CD1c-positive myeloid dendritic cell (primary cell): ENCODE results near the gene NDUFB10.

ENCODE experiments used
- DNase-seq: peaks from one replicate; pipeline ENCODE4 v3.0.0-alpha.2; 2016; ENCODE audit errors: extremely low spot score

NDUFB10 gene

DNA sequence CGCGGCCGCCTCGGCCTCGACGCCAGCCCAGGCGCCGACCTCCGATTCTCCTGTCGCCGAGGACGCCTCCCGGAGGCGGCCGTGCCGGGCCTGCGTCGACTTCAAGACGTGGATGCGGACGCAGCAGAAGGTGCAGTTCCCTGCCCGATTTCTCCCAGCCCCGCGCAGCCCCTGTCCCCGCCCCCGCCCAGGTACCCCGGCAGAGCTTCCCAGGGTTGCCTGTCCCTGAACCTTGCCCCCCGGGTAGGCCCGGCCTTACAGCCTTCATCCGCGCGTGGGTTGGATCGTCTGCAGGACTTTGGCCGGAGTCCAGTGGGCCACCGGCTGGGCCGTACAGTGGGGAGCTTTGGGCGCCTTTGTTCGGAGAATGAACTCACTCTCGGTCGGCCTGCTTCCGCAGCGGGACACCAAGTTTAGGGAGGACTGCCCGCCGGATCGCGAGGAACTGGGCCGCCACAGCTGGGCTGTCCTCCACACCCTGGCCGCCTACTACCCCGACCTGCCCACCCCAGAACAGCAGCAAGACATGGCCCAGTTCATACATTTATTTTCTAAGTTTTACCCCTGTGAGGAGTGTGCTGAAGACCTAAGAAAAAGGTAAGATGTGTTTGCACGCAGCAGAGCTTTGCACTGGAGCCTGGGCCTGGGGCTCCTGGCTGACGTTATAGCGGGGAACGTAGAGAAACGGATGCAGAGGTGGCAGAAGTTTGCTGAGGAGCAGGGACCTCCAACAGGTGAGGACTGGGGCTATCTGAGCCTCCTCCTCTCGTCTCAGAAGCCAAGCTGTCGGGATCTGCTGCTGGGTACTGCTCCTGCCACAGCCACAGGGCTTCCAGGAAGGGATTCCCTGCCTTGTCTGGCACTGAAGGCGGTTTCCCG lies 25.2 kb downstream of the NDUFB10 start:
- no peak for DNase-seq

DNA sequence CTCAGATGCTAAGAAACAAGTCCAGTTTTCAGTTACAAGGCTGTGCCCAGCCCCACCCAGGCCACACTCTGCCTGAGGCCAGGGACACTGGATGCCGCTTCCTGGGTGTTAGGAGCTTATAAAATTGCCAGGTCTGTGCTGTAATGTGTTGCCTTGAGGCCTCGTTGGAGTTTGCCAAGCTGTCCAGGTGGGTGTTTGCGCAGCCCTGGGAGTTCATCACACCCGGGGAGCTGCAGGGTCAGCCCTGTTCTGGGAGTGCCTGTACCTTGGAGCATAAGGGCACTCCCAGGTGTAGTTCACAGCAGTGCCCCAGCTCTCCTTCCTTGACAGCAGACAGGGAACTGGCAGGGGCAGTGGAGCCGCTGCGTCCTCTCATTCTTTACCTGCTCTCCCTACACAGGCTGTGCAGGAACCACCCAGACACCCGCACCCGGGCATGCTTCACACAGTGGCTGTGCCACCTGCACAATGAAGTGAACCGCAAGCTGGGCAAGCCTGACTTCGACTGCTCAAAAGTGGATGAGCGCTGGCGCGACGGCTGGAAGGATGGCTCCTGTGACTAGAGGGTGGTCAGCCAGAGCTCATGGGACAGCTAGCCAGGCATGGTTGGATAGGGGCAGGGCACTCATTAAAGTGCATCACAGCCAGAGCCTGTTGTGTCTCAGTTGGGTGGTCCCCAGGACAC lies 26.3 kb downstream of the NDUFB10 start:
- DNase-seq = no peak

DNA sequence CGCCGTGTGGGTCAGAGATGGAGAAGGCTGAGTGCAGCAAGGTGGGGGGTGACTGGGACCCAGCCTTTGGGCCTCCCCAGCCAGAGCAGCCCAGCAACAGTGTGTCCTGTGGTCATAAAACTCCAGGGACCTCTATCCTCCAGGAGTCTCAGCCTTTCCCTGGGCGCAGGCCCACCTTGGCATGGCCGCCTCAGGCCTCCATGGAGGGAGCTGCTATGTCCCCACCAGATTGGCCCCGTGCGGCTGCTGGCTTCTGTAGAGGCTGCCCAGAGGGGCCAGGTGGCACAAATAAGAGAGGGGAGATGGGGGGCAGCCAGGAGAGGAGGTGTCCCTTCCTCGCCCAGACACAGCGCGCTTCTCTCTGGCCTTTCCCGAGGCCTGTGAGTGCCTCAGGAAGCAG lies 27.9 kb downstream of the NDUFB10 start:
- DNase-seq = no peak

DNA sequence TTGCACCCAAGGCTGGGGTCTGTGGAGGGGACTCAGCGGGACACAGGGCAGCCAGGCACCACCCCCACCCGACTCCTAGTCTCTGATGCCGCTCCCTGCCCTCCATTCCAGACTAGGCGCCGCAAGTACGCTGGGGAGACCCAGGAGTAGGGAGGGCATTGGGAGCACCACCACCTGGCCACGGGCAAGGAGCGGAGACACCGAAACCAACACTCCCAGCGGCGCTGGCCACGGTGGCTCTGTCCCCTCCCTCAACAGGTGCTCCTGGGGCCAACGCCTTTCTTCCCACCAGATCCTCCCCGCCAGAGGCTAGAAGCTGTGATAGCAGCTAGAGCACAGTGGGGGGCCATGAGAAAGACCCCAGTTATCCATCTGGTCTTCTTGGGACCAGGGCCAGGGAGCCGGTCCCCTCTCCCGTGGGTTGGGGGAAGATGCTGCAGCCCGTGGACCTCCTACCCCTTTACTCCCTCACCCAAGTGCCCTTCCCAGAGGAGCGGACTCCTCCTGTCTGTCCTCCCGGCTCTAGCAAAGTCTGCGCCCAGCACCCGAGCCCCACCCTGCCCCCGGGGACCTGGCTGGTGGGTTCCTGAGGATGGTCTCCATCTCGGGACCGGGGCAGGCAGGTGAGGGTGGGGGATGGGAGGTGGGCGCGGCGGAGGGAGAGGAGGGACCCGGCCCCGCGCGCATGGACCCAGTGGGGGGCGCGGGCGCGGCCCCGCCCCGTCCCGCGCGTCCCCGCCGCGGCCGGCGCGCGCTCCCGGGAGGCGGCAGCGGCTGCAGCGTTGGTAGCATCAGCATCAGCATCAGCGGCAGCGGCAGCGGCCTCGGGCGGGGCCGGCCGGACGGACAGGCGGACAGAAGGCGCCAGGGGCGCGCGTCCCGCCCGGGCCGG lies 30.1 kb downstream of the NDUFB10 start, which contains the start of gene SYNGR3:
SYNGR3 (plus strand) TSS at position 762 of the 892 bp plus-strand sequence. CDS start 133 bp downstream, outside the sequence.
- DNase-seq = peak; percentile 25

DNA sequence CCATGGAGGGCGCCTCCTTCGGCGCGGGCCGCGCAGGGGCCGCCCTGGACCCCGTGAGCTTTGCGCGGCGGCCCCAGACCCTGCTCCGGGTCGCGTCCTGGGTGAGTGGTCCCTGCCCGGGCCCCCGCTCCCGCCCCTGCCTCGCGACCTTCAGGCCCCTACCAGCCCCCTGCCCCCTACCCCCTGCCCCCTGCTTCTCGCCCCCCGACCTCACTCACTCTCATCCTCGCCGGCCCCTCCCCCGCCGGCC lies 30.7 kb downstream of the NDUFB10 start:
- no peak for DNase-seq

DNA sequence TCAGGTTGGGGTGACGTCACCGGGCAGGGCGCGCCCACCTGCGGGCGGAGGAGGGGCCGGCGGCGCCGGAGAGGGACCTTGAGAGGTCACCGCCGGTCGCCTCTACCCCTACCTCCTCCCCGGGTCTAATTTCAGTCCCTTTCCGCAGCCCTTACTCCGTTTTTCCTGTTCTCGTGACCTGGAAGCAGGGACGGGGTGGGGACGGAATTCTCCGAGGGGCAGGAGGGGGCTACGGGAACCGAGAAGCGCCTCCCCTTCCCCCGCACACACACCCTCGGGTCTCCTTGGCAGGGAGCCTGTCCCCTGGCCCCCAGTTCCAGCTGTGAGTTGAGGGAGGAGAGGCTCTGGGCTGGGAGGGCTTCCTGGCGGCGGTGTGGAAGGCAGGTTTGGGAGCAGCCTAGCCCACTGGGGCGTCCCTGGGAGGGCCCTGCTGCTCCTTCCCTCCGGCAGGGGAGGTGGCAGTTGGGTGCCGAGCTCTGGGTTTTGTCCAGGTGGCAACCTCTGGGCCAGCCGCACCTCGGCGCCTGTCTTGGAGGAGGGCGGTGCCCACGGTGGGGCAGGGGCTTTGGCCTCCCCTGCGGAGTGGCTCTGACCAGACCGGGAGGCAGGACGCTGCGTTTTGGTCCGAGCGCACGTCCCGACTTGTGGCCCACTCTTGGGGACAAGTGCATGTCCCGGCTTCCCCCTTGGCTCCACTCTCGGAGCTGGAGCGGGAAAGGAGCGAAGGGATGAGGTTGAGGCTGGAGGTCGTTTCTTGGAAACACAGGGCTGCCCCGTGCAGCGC lies 31.2 kb downstream of the NDUFB10 start:
- no peak for DNase-seq

DNA sequence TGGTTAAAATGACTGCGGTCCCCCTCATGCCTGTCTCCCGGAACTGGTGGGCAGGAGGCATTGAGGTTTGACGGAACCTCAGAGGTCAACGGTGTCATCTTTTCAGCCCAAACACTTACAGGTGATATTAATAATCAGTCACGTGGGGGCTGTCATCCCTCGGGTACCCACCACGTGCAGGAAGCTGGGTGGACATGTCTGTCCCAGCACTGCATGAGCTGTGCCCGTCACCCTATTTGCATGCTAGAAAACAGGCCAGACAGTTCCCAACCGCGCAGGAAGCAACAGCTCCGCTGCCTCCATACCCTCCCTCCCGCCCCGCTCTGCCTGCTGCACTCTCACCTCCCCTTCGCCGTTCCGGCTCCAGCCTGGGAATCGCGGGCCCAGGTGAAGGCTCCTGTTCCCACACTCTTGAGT lies 31.8 kb downstream of the NDUFB10 start:
- peak; percentile 36 for DNase-seq

DNA sequence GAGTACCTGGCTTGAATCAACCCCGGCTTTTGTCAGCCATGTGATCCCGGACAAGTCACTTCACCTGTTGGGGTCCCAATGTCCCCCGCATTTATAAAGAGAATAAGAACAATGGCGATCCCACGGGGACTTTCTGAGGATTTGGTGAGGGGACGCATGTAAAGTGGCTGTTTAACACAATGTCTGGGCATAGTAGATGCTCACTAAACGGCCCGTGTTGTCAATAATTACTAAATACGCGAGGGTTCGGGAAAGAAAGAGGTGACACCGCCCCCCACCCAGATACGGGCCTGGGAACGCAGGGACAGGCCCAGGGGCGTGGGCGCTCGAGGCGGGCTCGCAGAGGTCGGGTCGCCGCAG lies 32.2 kb downstream of the NDUFB10 start:
- DNase-seq = no peak

DNA sequence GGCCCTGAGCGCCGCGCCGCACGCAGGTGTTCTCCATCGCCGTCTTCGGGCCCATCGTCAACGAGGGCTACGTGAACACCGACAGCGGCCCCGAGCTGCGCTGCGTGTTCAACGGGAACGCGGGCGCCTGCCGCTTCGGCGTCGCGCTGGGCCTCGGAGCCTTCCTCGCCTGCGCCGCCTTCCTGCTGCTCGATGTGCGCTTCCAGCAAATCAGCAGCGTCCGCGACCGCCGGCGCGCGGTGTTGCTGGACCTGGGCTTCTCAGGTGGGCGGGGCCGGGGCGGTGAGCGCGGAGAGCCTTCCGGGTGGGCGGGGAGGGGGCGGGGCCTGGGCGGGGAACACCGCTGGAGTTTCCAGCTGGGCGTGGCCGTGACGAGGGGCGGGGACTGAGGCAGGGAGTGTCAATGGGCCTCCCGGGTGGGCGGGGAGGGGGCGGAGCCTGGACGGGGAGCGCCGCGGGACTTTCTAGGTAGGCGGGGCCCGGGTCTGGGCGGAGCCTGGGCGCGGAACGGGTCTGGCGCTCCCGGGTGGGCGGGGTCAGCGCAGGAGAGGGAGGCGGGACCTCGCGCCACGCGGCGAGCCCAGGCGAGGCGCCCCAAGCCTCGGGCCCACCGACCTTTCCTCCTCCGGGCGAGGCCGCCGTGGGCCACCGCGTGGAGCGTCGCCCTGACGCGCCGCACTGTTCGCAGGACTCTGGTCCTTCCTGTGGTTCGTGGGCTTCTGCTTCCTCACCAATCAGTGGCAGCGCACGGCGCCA lies 32.8 kb downstream of the NDUFB10 start:
- peak; percentile 98 for DNase-seq

DNA sequence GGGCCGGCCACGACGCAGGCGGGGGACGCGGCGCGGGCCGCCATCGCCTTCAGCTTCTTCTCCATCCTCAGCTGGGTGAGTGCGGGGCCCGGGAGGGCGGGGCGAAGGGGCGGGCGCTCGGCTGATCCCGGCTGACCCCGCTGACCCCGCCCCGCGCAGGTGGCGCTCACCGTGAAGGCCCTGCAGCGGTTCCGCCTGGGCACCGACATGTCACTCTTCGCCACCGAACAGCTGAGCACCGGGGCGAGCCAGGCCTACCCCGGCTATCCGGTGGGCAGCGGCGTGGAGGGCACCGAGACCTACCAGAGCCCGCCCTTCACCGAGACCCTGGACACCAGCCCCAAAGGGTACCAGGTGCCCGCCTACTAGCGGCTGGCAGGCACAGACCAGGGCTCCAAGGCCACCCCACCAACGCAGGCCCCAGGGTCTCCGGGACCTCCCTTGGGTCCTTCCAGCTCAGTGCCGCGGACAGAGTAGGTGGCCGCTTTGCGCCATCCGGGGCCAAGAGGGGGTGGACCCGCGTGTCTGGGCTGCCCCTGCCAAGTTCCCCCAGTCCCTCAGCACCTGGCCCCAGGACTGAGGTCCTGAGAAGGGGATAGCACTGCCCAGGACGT lies 33.5 kb downstream of the NDUFB10 start:
- no peak for DNase-seq

DNA sequence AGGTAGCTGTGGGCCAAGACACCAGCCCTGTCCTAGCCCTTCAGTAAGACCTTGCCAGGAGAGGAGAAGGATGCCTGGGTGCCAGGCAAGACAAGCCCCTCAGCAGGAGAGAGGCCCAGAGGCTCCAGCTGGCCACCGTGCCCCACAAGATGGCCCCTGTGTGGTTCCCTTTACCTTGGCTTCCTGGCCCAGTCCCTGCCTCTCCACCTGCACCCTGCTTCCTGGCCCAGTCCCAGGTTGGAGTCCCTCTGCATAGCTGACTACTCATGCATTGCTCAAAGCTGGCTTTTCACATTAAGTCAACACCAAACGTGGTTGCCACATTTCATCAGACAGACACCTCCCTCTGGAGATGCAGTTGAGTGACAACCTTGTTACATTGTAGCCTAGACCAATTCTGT lies 34.4 kb downstream of the NDUFB10 start:
- no peak for DNase-seq

DNA sequence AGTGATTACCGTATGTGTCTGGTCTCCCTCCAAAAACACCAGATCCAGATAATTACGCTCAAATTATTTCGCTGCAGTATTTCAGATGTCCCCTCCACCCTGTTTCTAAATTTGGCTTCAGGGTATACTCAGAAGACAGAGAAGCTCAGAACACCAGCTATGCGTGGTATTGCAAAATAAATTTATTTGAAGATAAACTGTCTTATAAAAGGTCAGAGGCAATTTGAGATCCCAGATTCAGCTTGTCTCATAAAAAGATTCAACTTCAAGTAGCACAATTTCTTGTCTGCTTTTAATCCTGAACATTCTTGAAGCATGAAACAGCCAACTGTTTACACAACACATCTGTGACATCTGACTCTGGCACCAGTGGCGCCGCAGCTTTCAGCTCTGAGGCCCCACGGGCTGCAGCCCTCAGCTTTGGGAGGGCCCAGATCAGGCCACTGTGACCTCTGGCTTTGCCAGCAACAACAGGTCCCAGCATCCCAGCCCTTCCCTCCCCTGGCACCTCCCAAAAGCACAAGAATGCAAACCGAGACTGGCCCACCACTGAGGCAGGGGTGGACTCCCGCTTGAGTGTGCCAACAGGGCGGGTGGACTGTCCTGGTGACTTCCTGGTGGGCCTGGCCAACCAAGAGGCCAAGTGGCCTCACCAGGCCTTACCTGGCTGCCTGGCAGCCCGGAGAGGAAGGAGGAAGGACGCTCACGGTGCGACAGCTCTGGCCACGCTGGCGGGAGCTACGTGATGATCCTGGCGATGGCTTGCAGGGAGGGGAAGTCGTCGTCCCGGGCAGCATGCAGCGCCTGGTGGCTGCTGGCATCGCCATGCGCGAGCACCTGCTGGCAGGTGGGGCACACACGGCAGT lies 38.4 kb downstream of the NDUFB10 start:
- DNase-seq = no peak

DNA sequence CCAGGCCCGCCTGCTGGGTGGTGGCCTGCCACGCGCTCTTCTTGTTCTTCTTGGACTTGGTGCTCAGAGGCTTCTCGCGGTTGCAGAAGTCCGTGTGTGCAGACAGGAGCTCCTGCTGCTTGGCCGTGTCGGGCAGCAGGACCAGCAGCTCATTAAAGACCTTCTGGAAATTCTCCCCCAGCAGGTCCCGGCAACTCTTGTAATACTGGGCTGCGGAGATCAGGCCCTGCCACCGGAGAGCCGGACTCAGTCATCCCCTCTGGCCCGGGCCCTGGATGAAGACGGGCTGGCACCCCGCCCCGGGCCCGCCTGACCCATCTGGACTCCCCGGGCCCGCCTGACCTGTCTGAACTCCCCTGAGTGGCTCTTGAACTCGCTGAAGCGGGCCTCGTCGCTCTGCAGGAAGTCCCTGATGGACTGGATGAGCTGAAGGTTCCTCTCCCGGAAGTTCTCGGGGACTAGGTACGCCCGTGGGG lies 39.1 kb downstream of the NDUFB10 start:
- DNase-seq = no peak

DNA sequence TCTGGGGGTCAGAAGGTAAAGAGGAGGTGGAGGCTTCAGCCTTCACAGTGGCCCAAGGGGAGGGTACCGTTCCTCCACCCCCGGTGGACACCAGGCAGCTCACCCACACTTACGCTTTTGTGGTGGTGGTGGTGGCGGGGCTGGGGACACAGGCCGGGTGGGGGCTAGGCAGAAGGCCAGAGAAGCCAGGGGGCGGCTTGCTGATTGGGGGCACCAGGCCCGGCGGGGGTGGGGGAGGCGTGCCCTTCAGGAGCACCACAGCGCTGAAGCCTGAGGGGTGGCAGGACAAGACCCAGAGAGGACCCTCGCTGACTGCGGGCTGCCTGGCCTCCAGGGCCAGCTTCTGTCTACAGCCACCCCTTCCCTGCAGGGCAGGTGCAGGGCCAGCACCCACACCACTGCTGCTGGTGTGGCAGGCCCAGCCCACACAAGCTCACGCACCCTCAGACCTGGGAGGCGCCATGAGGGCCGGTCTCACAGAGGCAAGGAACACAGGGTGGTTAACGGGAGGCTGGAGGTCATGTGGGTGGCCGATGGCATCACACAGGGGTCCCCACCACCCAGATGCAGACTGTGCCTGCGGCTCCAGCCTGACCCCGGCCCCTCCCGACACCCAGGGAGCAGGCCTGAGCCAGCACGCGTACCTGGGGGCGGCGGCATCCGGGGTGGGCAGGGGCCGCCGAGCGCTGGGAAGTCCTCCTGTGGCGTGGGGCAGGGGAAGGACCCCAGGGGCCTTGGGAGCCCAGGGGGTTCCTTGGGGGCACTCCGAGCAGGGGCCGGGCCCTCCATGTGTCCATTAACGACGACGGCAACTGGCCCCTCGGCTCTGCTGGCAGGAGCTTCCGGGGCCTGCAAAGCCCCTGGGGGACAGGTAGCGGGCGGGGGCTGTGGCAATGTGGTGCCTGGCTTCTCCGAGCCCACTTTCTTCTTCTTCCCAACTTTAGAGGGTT lies 39.8 kb downstream of the NDUFB10 start:
- no peak for DNase-seq

DNA sequence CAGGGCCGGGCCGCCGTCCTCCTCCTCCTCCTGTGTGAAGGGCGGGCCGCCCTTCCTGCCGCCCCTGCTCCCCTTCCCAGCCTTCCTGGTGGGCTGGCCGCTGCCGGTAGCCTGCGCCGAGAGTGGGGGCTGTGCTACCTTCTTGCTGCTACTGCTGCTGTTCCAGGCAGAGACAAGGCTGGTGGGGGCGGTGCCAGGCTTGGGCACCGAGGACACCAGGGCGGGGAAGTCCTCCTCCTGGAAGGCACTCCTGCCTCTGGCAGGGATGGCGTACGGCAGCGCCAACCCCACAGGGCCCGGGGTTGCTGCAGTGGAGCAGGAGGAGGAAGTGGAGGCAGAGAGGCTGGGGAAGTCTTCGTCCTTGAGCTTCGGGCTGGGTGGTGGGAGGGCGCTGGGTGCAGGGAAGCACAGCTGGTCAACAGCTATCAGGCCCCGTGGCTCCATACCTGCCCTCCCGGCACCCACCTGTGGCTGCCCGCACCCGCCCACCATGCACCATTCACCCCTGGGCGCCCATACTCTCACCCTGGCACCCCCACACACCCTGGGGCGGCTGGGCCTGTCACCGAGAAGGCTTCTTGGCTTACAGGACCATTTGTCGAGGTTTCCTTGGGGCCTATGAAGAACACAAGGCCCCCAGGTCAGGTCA lies 40.7 kb downstream of the NDUFB10 start:
- DNase-seq = no peak

DNA sequence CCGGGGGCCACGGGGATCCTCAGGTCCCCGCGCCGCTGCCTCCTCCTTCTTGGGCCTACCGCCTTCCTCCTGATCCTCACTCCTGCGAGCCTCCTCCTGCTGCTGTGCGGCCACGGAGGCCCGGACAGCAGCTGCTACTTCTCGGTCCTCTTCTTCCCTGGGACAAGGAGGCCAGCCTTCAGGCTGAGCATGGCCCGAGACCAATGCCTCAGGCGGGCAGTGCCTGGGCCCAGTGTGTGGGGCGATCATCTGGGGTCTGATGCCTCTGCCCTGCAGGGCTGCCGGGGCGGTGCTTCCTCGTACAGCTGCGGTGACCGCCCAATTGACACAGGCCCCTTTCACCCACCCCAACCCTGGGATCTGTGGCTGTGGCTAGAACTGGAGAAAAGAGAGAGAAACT lies 41.7 kb downstream of the NDUFB10 start:
- no peak for DNase-seq

DNA sequence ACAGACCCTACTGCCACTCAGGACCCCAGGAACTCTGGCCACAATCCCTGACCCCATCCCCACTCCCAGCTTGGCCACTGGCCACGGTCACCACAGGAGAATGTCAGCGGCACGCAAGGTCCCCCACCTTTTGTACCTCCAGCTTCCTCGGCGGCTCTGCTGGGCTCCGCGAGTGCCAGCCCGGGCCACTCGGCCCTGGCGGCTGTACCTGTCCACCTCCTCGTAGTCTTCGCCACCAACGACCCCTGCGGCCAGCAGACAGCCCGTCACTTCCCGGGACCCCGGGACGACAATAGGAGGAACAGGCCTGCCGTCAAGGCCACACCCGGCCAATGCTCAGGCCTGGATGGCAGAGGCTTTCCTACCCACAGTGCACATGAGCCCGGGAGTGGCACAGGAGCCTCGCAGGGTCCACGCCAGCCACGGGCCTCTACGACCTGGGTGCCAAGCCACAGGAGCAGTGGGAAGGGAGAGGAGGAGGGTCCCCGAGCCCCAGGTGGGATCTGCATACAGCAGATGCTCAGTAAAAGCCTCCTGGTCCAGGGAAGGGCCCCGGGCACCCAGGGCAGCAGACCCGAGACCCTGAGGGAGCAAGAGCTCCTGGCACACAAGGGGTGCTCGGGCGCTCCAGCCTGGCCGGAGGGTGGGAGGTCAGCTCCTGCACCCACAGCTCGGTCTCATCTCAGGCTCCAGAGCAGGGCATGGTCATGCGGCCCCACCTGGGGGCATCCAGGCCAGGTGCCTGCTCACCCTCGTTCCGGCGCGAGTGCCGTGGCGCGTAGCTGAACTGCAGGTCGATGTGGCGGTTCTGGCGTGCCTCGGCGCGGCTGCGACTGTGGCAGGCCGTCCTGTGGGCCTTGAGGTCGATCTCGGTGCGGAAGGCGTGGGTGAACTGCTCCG lies 42.4 kb downstream of the NDUFB10 start:
- no peak for DNase-seq
